A549 (cell line): Measurements from ENCODE around the gene SSPN. TPM values are rescaled to one million over a fixed set of nuclear protein-coding genes. Genes with fewer than 3 reads are reported as not detected.

Source experiments
- ATAC-seq, 2 experiments: fragments of 200-7000 bp in 1 of 2; fragments of >200 bp in 1 of 2; cut with Nextera tagmentation in 1 of 2; cut with Tn5 transposase in 1 of 2; 3 replicates each; pipeline versions ENCODE4 v1.8.0 to v1.9.1; 2018 to 2020; ENCODE audit warnings: mild to moderate bottlenecking in 1 of 2, moderate library complexity in 1 of 2
- CTCF ChIA-PET: fragments of 300-600 bp; sonication (Branson Sonifier 250); formaldehyde crosslinking; extraction: SDS; loops from one replicate; lab custom pipeline; 2021; ENCODE audit warnings: antibody characterized with exemption, inconsistent platforms; lab: Yijun Ruan, JAX
- POLR2A ChIA-PET: fragments of 350-600 bp; formaldehyde crosslinking; extraction: SDS; loops from one replicate; lab custom pipeline; 2021; ENCODE audit warnings: antibody characterized with exemption, inconsistent platforms; lab: Yijun Ruan, JAX
- DNase-seq, 2 experiments: peaks; one replicate each; pipeline versions ENCODE4 v3.0.0 to v3.0.0-alpha.2; 2011 to 2016; ENCODE audit warnings: low read depth in 1 of 2, low spot score in 1 of 2
- FAIRE-seq: peaks from 2 replicates; lab custom pipeline; 2011; peaks lifted over from hg19 to GRCh38; lab: Jason Lieb, UNC
- H3K27ac ChIP-seq, 2 experiments: fragments of >200 bp; sonication (Bioruptor Twin); formaldehyde crosslinking; 3 replicates each; pipeline ENCODE4 v1.5.1; 2016 to 2017
- H3K4me1 ChIP-seq: fragments of >200 bp; sonication (Bioruptor Twin); formaldehyde crosslinking; 3 replicates; pipeline ENCODE4 v1.6.1; 2016
- H3K4me2 ChIP-seq: fragments of >200 bp; sonication (Bioruptor Twin); formaldehyde crosslinking; 3 replicates; pipeline ENCODE4 v1.6.1; 2016
- H3K4me3 ChIP-seq: fragments of >200 bp; sonication (Bioruptor Twin); formaldehyde crosslinking; 3 replicates; pipeline ENCODE4 v1.5.1; 2016
- H3K9me3 ChIP-seq: fragments of >200 bp; sonication (Bioruptor Twin); formaldehyde crosslinking; 3 replicates; pipeline ENCODE4 v1.6.1; 2016
- CBX2 ChIP-seq: fragments of 200-600 bp; sonication (generic); IDR thresholded peaks from 2 replicates; pipeline ENCODE4 v1.6.1; 2016; ENCODE audit warnings: low read depth, mild to moderate bottlenecking, borderline replicate concordance
- EHMT2 ChIP-seq: fragments of 200-600 bp; sonication (generic); IDR thresholded peaks from 2 replicates; pipeline ENCODE4 v1.6.1; 2016; ENCODE audit warnings: antibody characterized with exemption, low read depth, mild to moderate bottlenecking, moderate library complexity
- EP300 ChIP-seq, 2 experiments: fragments of >200 bp; sonication (Bioruptor Twin); formaldehyde crosslinking; IDR thresholded peaks; 2 replicates in 1 of 2; 3 replicates in 1 of 2; pipeline ENCODE4 v1.6.1; 2016 to 2017
- GATA3 ChIP-seq: IDR thresholded peaks from 2 replicates; pipeline ENCODE4 v1.6.1; 2012; ENCODE audit warnings: borderline replicate concordance
- HDAC2 ChIP-seq: fragments of 200-600 bp; sonication (generic); IDR thresholded peaks from 2 replicates; pipeline ENCODE4 v1.6.1; 2016
- HEYL ChIP-seq: fragments of 250-450 bp; sonication (Bioruptor Pico); IDR thresholded peaks from 2 replicates; pipeline ENCODE4 v1.8.0; 2021; ENCODE audit warnings: mild to moderate bottlenecking, moderate library complexity
- HOXA7 ChIP-seq: fragments of 250-450 bp; sonication (Bioruptor Pico); IDR thresholded peaks from 2 replicates; pipeline ENCODE4 v1.5.0; 2020; ENCODE audit warnings: mild to moderate bottlenecking, moderate library complexity
- HOXB13 ChIP-seq: fragments of 250-450 bp; sonication (Bioruptor Pico); IDR thresholded peaks from 2 replicates; pipeline ENCODE4 v1.5.0; 2020; ENCODE audit warnings: low read depth, mild to moderate bottlenecking, moderate library complexity
- JUN ChIP-seq, 2 experiments: fragments of >200 bp; sonication (Bioruptor Twin); formaldehyde crosslinking; IDR thresholded peaks; 2 replicates in 1 of 2; 3 replicates in 1 of 2; pipeline ENCODE4 v1.6.1; 2016 to 2017
- KDM5A ChIP-seq: fragments of 200-600 bp; sonication (generic); IDR thresholded peaks from 2 replicates; pipeline ENCODE4 v1.6.1; 2016; ENCODE audit warnings: antibody characterized with exemption, mild to moderate bottlenecking
- NR3C1 ChIP-seq: fragments of >200 bp; sonication (Bioruptor Twin); formaldehyde crosslinking; IDR thresholded peaks from 3 replicates; pipeline ENCODE4 v1.6.1; 2017
- POLR2A ChIP-seq: IDR thresholded peaks from 2 replicates; pipeline ENCODE4 v1.6.1; 2012; ENCODE audit warnings: mild to moderate bottlenecking, low read length
- RARB ChIP-seq: fragments of 250-450 bp; sonication (Bioruptor Pico); IDR thresholded peaks from 2 replicates; pipeline ENCODE4 v1.8.0; 2021; ENCODE audit warnings: mild to moderate bottlenecking, moderate library complexity
- RCOR1 ChIP-seq: fragments of 150-350 bp; IDR thresholded peaks from 2 replicates; pipeline ENCODE4 v1.6.1; 2014; ENCODE audit warnings: antibody characterized with exemption, low read length, low read depth
- RNF2 ChIP-seq: fragments of 200-600 bp; sonication (generic); IDR thresholded peaks from 2 replicates; pipeline ENCODE4 v1.6.1; 2016; ENCODE audit warnings: low read depth, mild to moderate bottlenecking, antibody characterized with exemption, moderate library complexity, borderline replicate concordance
- SREBF2 ChIP-seq: fragments of 450-650 bp; IDR thresholded peaks from 2 replicates; pipeline ENCODE4 v1.6.1; 2014; ENCODE audit warnings: mild to moderate bottlenecking, moderate library complexity
- TFCP2L1 ChIP-seq: fragments of 250-450 bp; sonication (Bioruptor Pico); IDR thresholded peaks from 2 replicates; pipeline ENCODE4 v1.5.0; 2021; ENCODE audit warnings: mild to moderate bottlenecking
- TP53 ChIP-seq: fragments of 250-450 bp; sonication (Bioruptor Pico); IDR thresholded peaks from 2 replicates; pipeline ENCODE4 v1.5.0; 2021; ENCODE audit warnings: mild to moderate bottlenecking, moderate library complexity
- ZFP36 ChIP-seq: fragments of 450-650 bp; IDR thresholded peaks from 2 replicates; pipeline ENCODE4 v1.6.1; 2014; ENCODE audit warnings: borderline replicate concordance; ENCODE audit not compliant: partially characterized antibody
- WGBS: methylation state at CpG from one replicate; pipeline ENCODE4 v1.1.6; 2017; ENCODE audit errors: missing lambda C conversion rate; 5-methylcytosine and 5-hydroxymethylcytosine counted together
- polyA plus RNA-seq, 4 experiments: library from polyadenylated mRNA; depleted of rRNA in 3 of 4; stranded (reverse); fragments of >200 nt; fragmentation: RNase III in 1 of 4; extraction: RNeasy Plus Mini Kit Qiagen cat#74134 plus additional on column Dnase treatment in 1 of 4; gene quantifications; 2 replicates in 3 of 4; 3 replicates in 1 of 4; pipeline ENCODE4 v1.2.3, GENCODE V29; 2011 to 2017
- TF ChIP-seq, protein P1 (sequence below): fragments of 150-350 bp; IDR thresholded peaks from 2 replicates; pipeline ENCODE4 v1.6.1; 2014; ENCODE audit warnings: low read depth, mild to moderate bottlenecking, low read length
- TF ChIP-seq, protein P2 (sequence below): fragments of 250-450 bp; sonication (Bioruptor Pico); IDR thresholded peaks from 2 replicates; pipeline ENCODE4 v1.5.0; 2020; ENCODE audit warnings: low read depth, mild to moderate bottlenecking, moderate library complexity
- TF ChIP-seq, protein P3 (sequence below): fragments of 200-600 bp; sonication (generic); IDR thresholded peaks from 2 replicates; pipeline ENCODE4 v1.6.1; 2016; ENCODE audit warnings: antibody characterized with exemption, mild to moderate bottlenecking, moderate library complexity

Gene SSPN
- polyA plus RNA-seq, 2 of the 4 experiments (the other 2 are of a cell fraction), result 0.85 to 2.6 TPM

DNA sequence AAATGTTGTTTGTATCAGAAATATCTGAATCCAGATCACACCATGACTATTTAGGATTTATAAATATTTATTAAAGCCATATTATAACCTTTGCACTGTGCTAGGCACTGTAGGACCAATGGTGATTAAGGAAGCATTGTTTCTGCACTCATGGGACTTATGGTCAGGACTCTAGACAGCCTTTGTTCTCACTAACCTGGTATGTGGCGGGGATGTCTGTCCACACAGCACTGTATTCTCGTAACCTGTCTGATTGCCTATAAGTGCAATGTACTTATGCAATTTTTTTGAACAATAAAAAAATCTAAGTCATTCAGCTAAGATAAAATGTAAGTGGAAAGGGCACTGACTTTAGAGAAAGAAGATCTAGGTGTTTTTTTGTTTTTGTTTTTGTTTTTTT is 6.7 kb upstream of the SSPN start:
- H3K4me1 ChIP-seq, result peaks cover 24% of the 10 kb centered on the region
- ChIA-PET CTCF (interaction anchor here (0.6 kb wide), 1 partner anchor 347 kb away, joined by 3 read pairs; no protein-coding TSS in a partner anchor), POLR2A (no interaction called here)
- DNase-seq (no peak), FAIRE-seq (no peak), ATAC-seq (no peak)
- H3K4me2 ChIP-seq, result peak overlapping the region; percentile 19; the same call in 2 of the 3 replicates
- H3K4me3 ChIP-seq, result no peak overlapping the region
- 98% methylated on average over 2 of the region's 2 CpGs for WGBS
- no peaks in the 10 kb centered on the region for H3K9me3 ChIP-seq
- H3K27ac ChIP-seq, result peak overlapping the region; percentile 27 to 49; a peak in 2 of 6 replicates
- TF ChIP-seq POLR2A (no peak), TFCP2L1 (CRISPR knock-in tag) (no peak), SREBF2 (no peak), NR3C1 (no peak), GATA3 (no peak), KDM5A (no peak), EP300 (IDR thresholded peaks at IDR 0.05) (no peak), RNF2 (no peak), RARB (CRISPR knock-in tag) (no peak), JUN (IDR thresholded peaks at IDR 0.05) (no peak), HEYL (CRISPR knock-in tag) (no peak), RCOR1 (no peak), HOXA7 (no peak)
- TF ChIP-seq, protein P1, sequence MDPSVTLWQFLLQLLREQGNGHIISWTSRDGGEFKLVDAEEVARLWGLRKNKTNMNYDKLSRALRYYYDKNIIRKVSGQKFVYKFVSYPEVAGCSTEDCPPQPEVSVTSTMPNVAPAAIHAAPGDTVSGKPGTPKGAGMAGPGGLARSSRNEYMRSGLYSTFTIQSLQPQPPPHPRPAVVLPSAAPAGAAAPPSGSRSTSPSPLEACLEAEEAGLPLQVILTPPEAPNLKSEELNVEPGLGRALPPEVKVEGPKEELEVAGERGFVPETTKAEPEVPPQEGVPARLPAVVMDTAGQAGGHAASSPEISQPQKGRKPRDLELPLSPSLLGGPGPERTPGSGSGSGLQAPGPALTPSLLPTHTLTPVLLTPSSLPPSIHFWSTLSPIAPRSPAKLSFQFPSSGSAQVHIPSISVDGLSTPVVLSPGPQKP, result no peak

DNA sequence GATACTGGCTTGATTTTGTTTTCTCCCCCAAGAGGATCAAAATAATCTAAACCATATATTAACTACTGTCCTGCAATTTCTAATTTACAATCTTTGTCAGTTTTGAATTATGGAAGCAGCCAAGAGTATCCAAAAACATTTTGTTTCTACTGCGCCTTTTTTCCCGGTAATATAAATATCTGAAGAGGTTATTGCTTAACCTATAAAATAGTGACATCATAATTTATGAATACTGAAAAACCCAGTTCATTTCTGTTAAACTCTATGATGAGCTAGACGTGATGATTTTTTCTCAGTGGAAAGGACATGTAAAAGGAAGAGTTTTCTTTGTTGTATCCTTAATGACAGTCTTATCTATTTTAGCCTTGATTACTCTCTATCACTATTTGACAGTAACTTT is 3.2 kb upstream of the SSPN start:
- ATAC-seq, result no peak
- POLR2A ChIA-PET, result no interaction called here
- peaks cover 15% of the 10 kb centered on the region for H3K4me1 ChIP-seq
- CTCF ChIA-PET, result no interaction called here
- no peak for TF ChIP-seq EHMT2
- no peak for TF ChIP-seq HOXB13 (CRISPR knock-in tag)
- TF ChIP-seq ZFP36, result no peak
- TF ChIP-seq, protein P2, sequence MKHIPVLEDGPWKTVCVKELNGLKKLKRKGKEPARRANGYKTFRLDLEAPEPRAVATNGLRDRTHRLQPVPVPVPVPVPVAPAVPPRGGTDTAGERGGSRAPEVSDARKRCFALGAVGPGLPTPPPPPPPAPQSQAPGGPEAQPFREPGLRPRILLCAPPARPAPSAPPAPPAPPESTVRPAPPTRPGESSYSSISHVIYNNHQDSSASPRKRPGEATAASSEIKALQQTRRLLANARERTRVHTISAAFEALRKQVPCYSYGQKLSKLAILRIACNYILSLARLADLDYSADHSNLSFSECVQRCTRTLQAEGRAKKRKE, result no peak
- TF ChIP-seq, protein P3, sequence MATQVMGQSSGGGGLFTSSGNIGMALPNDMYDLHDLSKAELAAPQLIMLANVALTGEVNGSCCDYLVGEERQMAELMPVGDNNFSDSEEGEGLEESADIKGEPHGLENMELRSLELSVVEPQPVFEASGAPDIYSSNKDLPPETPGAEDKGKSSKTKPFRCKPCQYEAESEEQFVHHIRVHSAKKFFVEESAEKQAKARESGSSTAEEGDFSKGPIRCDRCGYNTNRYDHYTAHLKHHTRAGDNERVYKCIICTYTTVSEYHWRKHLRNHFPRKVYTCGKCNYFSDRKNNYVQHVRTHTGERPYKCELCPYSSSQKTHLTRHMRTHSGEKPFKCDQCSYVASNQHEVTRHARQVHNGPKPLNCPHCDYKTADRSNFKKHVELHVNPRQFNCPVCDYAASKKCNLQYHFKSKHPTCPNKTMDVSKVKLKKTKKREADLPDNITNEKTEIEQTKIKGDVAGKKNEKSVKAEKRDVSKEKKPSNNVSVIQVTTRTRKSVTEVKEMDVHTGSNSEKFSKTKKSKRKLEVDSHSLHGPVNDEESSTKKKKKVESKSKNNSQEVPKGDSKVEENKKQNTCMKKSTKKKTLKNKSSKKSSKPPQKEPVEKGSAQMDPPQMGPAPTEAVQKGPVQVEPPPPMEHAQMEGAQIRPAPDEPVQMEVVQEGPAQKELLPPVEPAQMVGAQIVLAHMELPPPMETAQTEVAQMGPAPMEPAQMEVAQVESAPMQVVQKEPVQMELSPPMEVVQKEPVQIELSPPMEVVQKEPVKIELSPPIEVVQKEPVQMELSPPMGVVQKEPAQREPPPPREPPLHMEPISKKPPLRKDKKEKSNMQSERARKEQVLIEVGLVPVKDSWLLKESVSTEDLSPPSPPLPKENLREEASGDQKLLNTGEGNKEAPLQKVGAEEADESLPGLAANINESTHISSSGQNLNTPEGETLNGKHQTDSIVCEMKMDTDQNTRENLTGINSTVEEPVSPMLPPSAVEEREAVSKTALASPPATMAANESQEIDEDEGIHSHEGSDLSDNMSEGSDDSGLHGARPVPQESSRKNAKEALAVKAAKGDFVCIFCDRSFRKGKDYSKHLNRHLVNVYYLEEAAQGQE, result no peak
- TF ChIP-seq POLR2A, result no peak
- TF ChIP-seq TFCP2L1 (CRISPR knock-in tag), result no peak
- TF ChIP-seq, all 56 proteins: peak for 0
- Histone ChIP-seq H3K9me3 (no peaks in the 10 kb centered on the region), H3K4me2 (no peak overlapping the region), H3K27ac (no peak overlapping the region), H3K4me3 (no peak overlapping the region)
- WGBS, result 92% methylated on average over 3 of the region's 3 CpGs
- FAIRE-seq, result no peak
- no peak for DNase-seq

DNA sequence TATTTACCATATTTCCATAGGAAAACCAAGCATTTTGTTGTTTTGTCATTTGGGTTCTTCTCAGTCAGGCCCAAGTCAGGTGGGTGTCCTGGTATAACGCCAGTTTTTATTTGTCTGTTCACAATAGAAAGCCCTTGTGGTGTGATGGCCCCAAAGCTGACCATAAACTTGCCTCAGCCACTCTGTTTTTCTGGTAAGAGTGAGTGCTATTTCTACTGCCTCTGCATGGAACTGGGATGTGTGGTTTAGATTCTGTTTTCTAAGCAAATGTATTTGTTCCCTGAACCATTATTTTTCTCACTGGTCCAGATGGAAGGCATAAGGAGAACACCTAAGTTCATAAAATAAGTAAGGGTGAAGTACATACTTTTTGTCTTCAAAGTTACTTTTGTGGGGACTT is 1.8 kb upstream of the SSPN start:
- no peak for FAIRE-seq
- ATAC-seq, result no peak
- POLR2A ChIA-PET, result no interaction called here
- CTCF ChIA-PET, result interaction anchor here (0.7 to 1.7 kb wide), 2 partner anchors 71 to 74 kb away, joined by 3 to 6 read pairs; no protein-coding TSS in a partner anchor
- no peak for DNase-seq
- Histone ChIP-seq H3K4me1 (peaks cover 2% of the 10 kb centered on the region; the same call in 2 of the 3 replicates), H3K27ac (no peak overlapping the region), H3K4me2 (no peak overlapping the region)
- no peak for TF ChIP-seq EP300 (IDR thresholded peaks at IDR 0.05)
- no peak for TF ChIP-seq HDAC2
- no peak for TF ChIP-seq CBX2
- TF ChIP-seq TP53 (CRISPR knock-in tag), result no peak
- TF ChIP-seq, all 56 proteins: peak for 0
- Histone ChIP-seq H3K4me3 (no peak overlapping the region), H3K9me3 (no peaks in the 10 kb centered on the region)
- WGBS, result 74% methylated on average over 1 of the region's 1 CpG
